GM23248 (cell line): ENCODE data around the gene MAP1S. TPM values are rescaled to one million over a fixed set of nuclear protein-coding genes. Genes with fewer than 3 reads are reported as not detected.

Experiments used
- DNase-seq: peaks from one replicate; pipeline ENCODE4 v3.0.0-alpha.2; 2015
- H2AFZ ChIP-seq: fragments of 200-600 bp; sonication (generic); 2 replicates; pipeline ENCODE4 v1.6.1; 2016; ENCODE audit warnings: antibody characterized with exemption
- H3F3A ChIP-seq: fragments of 200-600 bp; sonication (generic); 2 replicates; pipeline ENCODE4 v1.6.1; 2016; ENCODE audit warnings: mild to moderate bottlenecking, antibody characterized with exemption, mixed run types; ENCODE audit not compliant: insufficient read depth
- H3K27ac ChIP-seq: fragments of 200-600 bp; sonication (generic); 2 replicates; pipeline ENCODE4 v1.5.1; 2016; ENCODE audit warnings: mild to moderate bottlenecking
- H3K27me3 ChIP-seq: fragments of 200-600 bp; sonication (generic); replicated peaks from 2 replicates; pipeline ENCODE4 v1.6.1; 2016; ENCODE audit warnings: mild to moderate bottlenecking; ENCODE audit not compliant: insufficient read depth
- H3K36me3 ChIP-seq: fragments of 200-600 bp; sonication (generic); 2 replicates; pipeline ENCODE4 v1.6.1; 2016; ENCODE audit warnings: low read depth, mild to moderate bottlenecking
- H3K4me1 ChIP-seq: fragments of 200-600 bp; sonication (generic); 2 replicates; pipeline ENCODE4 v1.6.1; 2016; ENCODE audit warnings: mild to moderate bottlenecking; ENCODE audit not compliant: insufficient read depth
- H3K4me2 ChIP-seq: fragments of 200-600 bp; sonication (generic); one replicate; pipeline ENCODE4 v1.6.1; 2016; ENCODE audit warnings: mild to moderate bottlenecking; ENCODE audit not compliant: unreplicated experiment
- H3K4me3 ChIP-seq: fragments of 200-600 bp; sonication (generic); 2 replicates; pipeline ENCODE4 v1.5.1; 2016; ENCODE audit warnings: mild to moderate bottlenecking
- H3K79me2 ChIP-seq: fragments of 200-600 bp; sonication (generic); 2 replicates; pipeline ENCODE4 v1.6.1; 2016; ENCODE audit warnings: mild to moderate bottlenecking; ENCODE audit not compliant: insufficient read depth
- H3K9ac ChIP-seq: fragments of 200-600 bp; sonication (generic); 2 replicates; pipeline ENCODE4 v1.6.1; 2016; ENCODE audit warnings: mild to moderate bottlenecking
- H3K9me2 ChIP-seq: fragments of 200-600 bp; sonication (generic); 2 replicates; pipeline ENCODE4 v1.6.1; 2016; ENCODE audit warnings: mixed run types, mild to moderate bottlenecking, moderate library complexity; ENCODE audit not compliant: insufficient read depth
- H3K9me3 ChIP-seq: fragments of 200-600 bp; sonication (generic); one replicate; pipeline ENCODE4 v1.6.1; 2017; ENCODE audit warnings: low read depth
- H4K20me1 ChIP-seq: fragments of 200-600 bp; sonication (generic); 2 replicates; pipeline ENCODE4 v1.6.0; 2016; ENCODE audit not compliant: insufficient read depth
- EZH2 ChIP-seq: fragments of 200-600 bp; sonication (generic); IDR thresholded peaks from 2 replicates; pipeline ENCODE4 v1.6.1; 2018; ENCODE audit warnings: antibody characterized with exemption, mild to moderate bottlenecking; ENCODE audit not compliant: insufficient read depth, poor library complexity, severe bottlenecking
- EZH2phosphoT487 ChIP-seq: fragments of 200-600 bp; sonication (generic); IDR thresholded peaks from 2 replicates; pipeline ENCODE4 v1.6.1; 2018; ENCODE audit warnings: antibody characterized with exemption, moderate library complexity, mild to moderate bottlenecking, low read depth; ENCODE audit not compliant: insufficient read depth
- WGBS, 2 experiments: methylation state at CpG; one replicate each; pipeline ENCODE4 v1.1.6; 2015 to 2017; ENCODE audit warnings: low lambda C conversion rate in 2 of 2, low coverage in 1 of 2; ENCODE audit errors: missing lambda C conversion rate in 2 of 2; 5-methylcytosine and 5-hydroxymethylcytosine counted together
- in situ Hi-C: fragments of 300-500 bp; cut with MboI; formaldehyde crosslinking; loops from 2 replicates; pipeline ENCODE4 v1.15.0; 2020
- polyA plus RNA-seq: library from polyadenylated mRNA; unstranded; fragments of >200 nt; fragmentation: Nextera tagmentation; extraction: Ambion mirVana; gene quantifications from 2 replicates; pipeline ENCODE4 v1.2.1, GENCODE V29; 2016
- total RNA-seq: library from RNA; depleted of rRNA; stranded (reverse); fragments of >200 nt; shearing (Covaris generic); gene quantifications from 2 replicates; pipeline ENCODE4 v1.2.3, GENCODE V29; 2014

MAP1S gene
- total and polyA plus RNA-seq, 2 experiments from 2014 or later: 37.1 to 44.8 TPM

- Histone ChIP-seq H4K20me1 (no peaks in the 10 kb centered on the region), H3K9me2 (no peaks in the 10 kb centered on the region), H3K9ac (peak overlapping the region; percentile 87), H3K4me2 (peak overlapping the region; percentile 95), H2AFZ (no peak overlapping the region), H3K79me2 (peaks cover 70% of the 10 kb centered on the region), H3K36me3 (no peaks in the 10 kb centered on the region), H3K27ac (peak overlapping the region; percentile 84), H3K4me1 (peaks cover 32% of the 10 kb centered on the region), H3K9me3 (no peaks in the 10 kb centered on the region), H3K4me3 (peak overlapping the region; percentile 99), H3K27me3 (no peaks in the 10 kb centered on the region), H3F3A (peaks cover 21% of the 10 kb centered on the region)
- WGBS, 2 experiments: 19 to 20% methylated on average over 8 of the region's 8 CpGs
- DNase-seq: peak; percentile 95
- in situ Hi-C loops: no loop called here
- no peak for TF ChIP-seq EZH2
- no peak for TF ChIP-seq EZH2phosphoT487
Observed at GRCh38 chr19:17721821-17722220, 2.5 kb downstream of the MAP1S start.

- no peak for DNase-seq
- peaks cover 79% of the 10 kb centered on the region for H3K79me2 ChIP-seq
- in situ Hi-C loops: no loop called here
- no peaks in the 10 kb centered on the region for H4K20me1 ChIP-seq
- H3K4me2 ChIP-seq: no peak overlapping the region
- H3K9me3 ChIP-seq: no peaks in the 10 kb centered on the region
- 83 to 89% methylated on average over 10 to 12 of the region's 12 CpGs for WGBS, 2 experiments
- H2AFZ ChIP-seq: no peak overlapping the region
- H3K9ac ChIP-seq: peak overlapping the region; percentile 87
- no peak overlapping the region for H3K4me3 ChIP-seq
- peak overlapping the region; percentile 84 for H3K27ac ChIP-seq
- no peak for TF ChIP-seq EZH2
- TF ChIP-seq EZH2phosphoT487: no peak
- no peaks in the 10 kb centered on the region for H3K27me3 ChIP-seq
- H3F3A ChIP-seq: peaks cover 14% of the 10 kb centered on the region
- H3K9me2 ChIP-seq: no peaks in the 10 kb centered on the region
- peaks cover 24% of the 10 kb centered on the region for H3K4me1 ChIP-seq
- no peaks in the 10 kb centered on the region; the same call in 1 of the 2 replicates for H3K36me3 ChIP-seq
Observed at GRCh38 chr19:17722655-17723240, 3.5 kb downstream of the MAP1S start.

GRCh38 chr19:17724655-17725054 is 5.4 kb downstream of the MAP1S start:
- Histone ChIP-seq H4K20me1 (no peaks in the 10 kb centered on the region), H3K4me2 (no peak overlapping the region), H3K9ac (no peak overlapping the region), H3K4me1 (peaks cover 23% of the 10 kb centered on the region), H3K79me2 (peaks cover 92% of the 10 kb centered on the region), H3K36me3 (no peaks in the 10 kb centered on the region; the same call in 1 of the 2 replicates), H3K9me2 (no peaks in the 10 kb centered on the region), H3K9me3 (no peaks in the 10 kb centered on the region), H3K27me3 (no peaks in the 10 kb centered on the region), H3K4me3 (no peak overlapping the region), H3K27ac (no peak overlapping the region), H2AFZ (no peak overlapping the region), H3F3A (peaks cover 12% of the 10 kb centered on the region)
- in situ Hi-C loops: no loop called here
- DNase-seq: no peak
- WGBS, 2 experiments: 93% methylated on average over 7 of the region's 7 CpGs
- TF ChIP-seq EZH2phosphoT487 (no peak), EZH2 (no peak)

GRCh38 chr19:17725422-17726078 is 6.3 kb downstream of the MAP1S start:
- Histone ChIP-seq H3K4me2 (no peak overlapping the region), H3K4me1 (peaks cover 20% of the 10 kb centered on the region), H3K27ac (no peak overlapping the region), H3K9ac (no peak overlapping the region), H2AFZ (no peak overlapping the region), H3K4me3 (no peak overlapping the region), H3K36me3 (peaks cover under 1% of the 10 kb centered on the region; the same call in 1 of the 2 replicates), H3K79me2 (peaks cover 92% of the 10 kb centered on the region), H3F3A (peaks cover 9% of the 10 kb centered on the region), H3K27me3 (no peaks in the 10 kb centered on the region), H4K20me1 (no peaks in the 10 kb centered on the region; the same call in 1 of the 2 replicates), H3K9me3 (no peaks in the 10 kb centered on the region), H3K9me2 (no peaks in the 10 kb centered on the region)
- WGBS, 2 experiments: 89 to 91% methylated on average over 15 to 21 of the region's 21 CpGs
- in situ Hi-C loops: no loop called here
- no peak for DNase-seq
- no peak for TF ChIP-seq EZH2phosphoT487
- TF ChIP-seq EZH2: no peak
